CD4-positive, alpha-beta T cell (primary cell): ENCODE data around the gene NTN1. TPM values are rescaled to one million over a fixed set of nuclear protein-coding genes. Genes with fewer than 3 reads are reported as not detected.

Source experiments
- ATAC-seq: fragments of 200-7000 bp; cut with Tn5 transposase; one replicate; pipeline ENCODE4 v1.10.0; 2022; ENCODE audit warnings: mild to moderate bottlenecking; ENCODE audit not compliant: poor library complexity
- CTCF ChIA-PET: fragments of 350-600 bp; sonication (Branson Sonifier 250); formaldehyde crosslinking; loops from one replicate; lab custom pipeline; 2021; ENCODE audit warnings: antibody characterized with exemption, inconsistent platforms; lab: Charles Lee
- POLR2A ChIA-PET: fragments of 350-600 bp; sonication (Branson Sonifier 250); formaldehyde crosslinking; loops from one replicate; lab custom pipeline; 2021; ENCODE audit warnings: antibody characterized with exemption, inconsistent platforms; lab: Charles Lee
- DNase-seq, 14 experiments: peaks; one replicate each; pipeline ENCODE4 v3.0.0-alpha.2; 2013 to 2020; ENCODE audit warnings: mixed read lengths in 2 of 14
- H3K27ac ChIP-seq, 2 donors: one replicate each; pipeline versions ENCODE4 v1.5.1 to v1.7.0; 2013; ENCODE audit warnings: low read length in 2 of 2, low read depth in 1 of 2, mild to moderate bottlenecking in 1 of 2
- H3K27me3 ChIP-seq, 2 experiments: 1 replicate in 1 of 2; 2 replicates in 1 of 2; pipeline versions ENCODE4 v1.6.1 to v1.7.0; 2013; ENCODE audit warnings: low read length in 2 of 2, control low read depth in 1 of 2, mild to moderate bottlenecking in 1 of 2, moderate library complexity in 1 of 2; ENCODE audit not compliant: insufficient read depth in 2 of 2, control insufficient read depth in 1 of 2
- H3K36me3 ChIP-seq: one replicate; pipeline ENCODE4 v1.6.1; 2013; ENCODE audit warnings: low read length, control low read depth; ENCODE audit not compliant: insufficient read depth
- H3K4me1 ChIP-seq: one replicate; pipeline ENCODE4 v1.6.1; 2013; ENCODE audit warnings: low read length, control low read depth; ENCODE audit not compliant: insufficient read depth
- H3K4me3 ChIP-seq: one replicate; pipeline ENCODE4 v1.5.1; 2013; ENCODE audit warnings: mild to moderate bottlenecking, low read length, moderate library complexity
- H3K9me3 ChIP-seq, 2 experiments: 1 replicate in 1 of 2; 2 replicates in 1 of 2; pipeline versions ENCODE4 v1.6.1 to v1.7.0; 2013; ENCODE audit warnings: low read length in 2 of 2, mild to moderate bottlenecking in 2 of 2, control low read depth in 1 of 2, moderate library complexity in 1 of 2; ENCODE audit not compliant: control insufficient read depth in 1 of 2, insufficient read depth in 1 of 2
- H3K27ac Mint-ChIP-seq: one replicate; pipeline ENCODE4 v1.8.0; 2020; ENCODE audit warnings: mixed read lengths
- H3K27me3 Mint-ChIP-seq: one replicate; pipeline ENCODE4 v1.8.0; 2021; ENCODE audit warnings: mixed read lengths
- H3K36me3 Mint-ChIP-seq: one replicate; pipeline ENCODE4 v1.8.0; 2021; ENCODE audit warnings: low read depth, mixed read lengths
- H3K4me1 Mint-ChIP-seq: one replicate; pipeline ENCODE4 v1.8.0; 2021; ENCODE audit warnings: low read depth, mixed read lengths
- H3K4me3 Mint-ChIP-seq: one replicate; pipeline ENCODE4 v1.8.0; 2020; ENCODE audit warnings: mild to moderate bottlenecking, mixed read lengths
- H3K9me3 Mint-ChIP-seq: one replicate; pipeline ENCODE4 v1.8.0; 2020; ENCODE audit warnings: mixed read lengths
- CTCF ChIP-seq: fragments of 200-600 bp; IDR thresholded peaks from one replicate; pipeline ENCODE4 v1.8.0; 2022; ENCODE audit warnings: antibody characterized with exemption, mild to moderate bottlenecking
- intact Hi-C, 2 experiments: fragments of 100-400 bp; cut with DNase I in 1 of 2; cut with micrococcal nuclease in 1 of 2; formaldehyde crosslinking; loops; one replicate each; pipeline versions ENCODE4 v1.15.1 to v1.9.0; 2023 to 2025; cut with DNase I, micrococcal nuclease
- total RNA-seq, 174 experiments: library from RNA in 2 of 174; stranded (reverse) in 2 of 174; gene quantifications; one replicate each; pipeline ENCODE4 v1.2.3 and lab custom pipeline; 2021 to 2026

The NTN1 gene
- total RNA-seq, 2 experiments from 2014 or later = 0.08 to 0.14 TPM

DNA sequence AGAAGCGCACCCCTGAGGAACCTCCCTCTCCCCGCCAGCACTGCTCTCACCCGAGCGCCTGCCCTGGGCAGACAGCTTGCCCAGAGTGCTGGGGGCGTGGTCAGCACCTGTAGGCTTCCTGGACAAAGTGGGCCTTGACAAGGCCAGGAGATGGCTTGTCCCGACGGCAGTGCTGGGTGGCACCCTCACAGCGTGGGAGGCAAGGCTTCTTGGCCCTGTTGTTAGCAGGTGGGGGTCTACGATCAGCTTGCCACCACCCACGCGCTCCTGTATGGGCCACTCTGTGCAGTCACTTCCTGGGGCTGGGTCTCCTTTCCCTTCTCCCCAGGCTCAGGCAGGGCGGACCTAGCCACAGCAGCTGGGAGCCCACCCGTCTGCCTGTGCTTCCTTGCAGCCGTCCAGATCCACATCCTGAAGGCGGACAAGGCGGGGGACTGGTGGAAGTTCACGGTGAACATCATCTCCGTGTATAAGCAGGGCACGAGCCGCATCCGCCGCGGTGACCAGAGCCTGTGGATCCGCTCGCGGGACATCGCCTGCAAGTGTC, 218.0 kb downstream of the NTN1 start:
- DNase-seq (peak in 1 of 14 experiments; percentile 13), ATAC-seq (peak; percentile 15)
- H3K27ac ChIP-seq = no peak overlapping the region
- H3K4me3 Mint-ChIP-seq = peak overlapping the region; percentile 86
- no peaks in the 10 kb centered on the region for H3K27me3 ChIP-seq
- peaks cover 0 to 6% of the 10 kb centered on the region in 2 experiments for H3K9me3 ChIP-seq
- H3K9me3 Mint-ChIP-seq = no peaks in the 10 kb centered on the region
- CTCF ChIA-PET = no interaction called here
- TF ChIP-seq CTCF = no peak
- peaks cover 15% of the 10 kb centered on the region for H3K4me1 Mint-ChIP-seq
- no peaks in the 10 kb centered on the region for H3K36me3 ChIP-seq
- intact Hi-C loops = no loop called here
- peak overlapping the region; percentile 65 for H3K27ac Mint-ChIP-seq
- H3K36me3 Mint-ChIP-seq = no peaks in the 10 kb centered on the region
- H3K27me3 Mint-ChIP-seq = no peaks in the 10 kb centered on the region
- POLR2A ChIA-PET = interaction anchor here (1.0 to 2.7 kb wide), 2 partner anchors 9 to 14 kb away, joined by 3 to 11 read pairs; no protein-coding TSS in a partner anchor
- peak overlapping the region; percentile 67 for H3K4me3 ChIP-seq
- peaks cover 22% of the 10 kb centered on the region for H3K4me1 ChIP-seq

GRCh38 chr17:9239793-9240658, 218.7 kb downstream of the NTN1 start:
- no peak for TF ChIP-seq CTCF
- ATAC-seq (peak; percentile 91), DNase-seq (peak; percentile 47 to 87 (median 64))
- peak overlapping the region; percentile 67 for H3K4me3 ChIP-seq
- peaks cover 22% of the 10 kb centered on the region for H3K4me1 ChIP-seq
- H3K27me3 Mint-ChIP-seq = no peaks in the 10 kb centered on the region
- no peaks in the 10 kb centered on the region for H3K36me3 Mint-ChIP-seq
- peak overlapping the region in 1 of 2 donors; percentile 23 for H3K27ac ChIP-seq
- H3K9me3 Mint-ChIP-seq = no peaks in the 10 kb centered on the region
- H3K27ac Mint-ChIP-seq = peak overlapping the region; percentile 71
- H3K36me3 ChIP-seq = no peaks in the 10 kb centered on the region
- intact Hi-C loops = no loop called here
- H3K27me3 ChIP-seq = no peaks in the 10 kb centered on the region
- H3K4me1 Mint-ChIP-seq = peaks cover 15% of the 10 kb centered on the region
- POLR2A ChIA-PET = interaction anchor here (0.8 to 2.7 kb wide), 4 partner anchors 9 to 13 kb away, joined by 3 to 11 read pairs (median 5); no protein-coding TSS in a partner anchor
- H3K4me3 Mint-ChIP-seq = peak overlapping the region; percentile 86
- peaks cover 0 to 6% of the 10 kb centered on the region in 2 experiments for H3K9me3 ChIP-seq
- CTCF ChIA-PET = no interaction called here

DNA sequence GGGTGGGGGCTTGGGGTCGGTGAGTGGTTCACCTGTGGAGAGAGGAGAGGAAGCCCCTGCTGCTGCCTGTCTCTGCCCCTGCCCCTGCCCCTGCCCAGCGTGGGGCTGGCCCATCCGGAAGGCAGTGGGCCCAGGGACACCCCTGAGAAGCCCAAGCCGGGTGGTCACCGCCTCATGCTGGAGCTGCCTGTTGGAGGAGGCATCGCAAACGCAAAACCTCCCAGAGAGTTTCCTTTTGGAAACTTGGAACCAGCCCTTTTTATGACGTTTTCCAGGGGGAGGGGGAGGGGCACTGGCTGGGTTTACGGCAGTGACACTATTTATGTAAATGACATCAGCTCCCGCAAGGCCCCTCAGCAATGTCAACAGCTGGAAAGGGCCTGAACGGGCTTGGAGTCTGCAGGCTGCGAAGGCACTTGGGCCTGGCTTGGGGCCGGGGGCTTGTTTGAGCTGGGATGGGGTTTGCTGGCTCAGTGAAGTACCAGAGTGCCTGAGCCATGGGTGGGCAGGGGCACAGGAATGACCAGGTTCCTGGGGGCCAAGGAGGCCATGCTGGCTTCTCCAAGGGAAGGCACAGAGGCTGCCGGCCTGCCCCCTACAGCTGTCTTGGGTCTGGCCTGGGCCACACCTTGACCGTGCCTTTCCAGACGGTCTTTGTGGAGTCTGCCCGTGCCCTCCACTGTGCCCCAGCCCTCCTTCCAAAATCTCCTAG, 219.5 kb downstream of the NTN1 start:
- peaks cover 22% of the 10 kb centered on the region for H3K4me1 ChIP-seq
- H3K9me3 ChIP-seq = peaks cover 0 to 6% of the 10 kb centered on the region in 2 experiments
- ATAC-seq = no peak
- H3K9me3 Mint-ChIP-seq = no peaks in the 10 kb centered on the region
- H3K27me3 Mint-ChIP-seq = no peaks in the 10 kb centered on the region
- H3K36me3 ChIP-seq = no peaks in the 10 kb centered on the region
- POLR2A ChIA-PET = interaction anchor here (0.8 to 2.7 kb wide), 4 partner anchors 8 to 14 kb away, joined by 3 to 11 read pairs (median 5); no protein-coding TSS in a partner anchor
- H3K4me3 ChIP-seq = peak overlapping the region; percentile 57
- peak in 2 of 14 experiments; percentile 19 to 33 for DNase-seq
- no peaks in the 10 kb centered on the region for H3K36me3 Mint-ChIP-seq
- H3K4me1 Mint-ChIP-seq = peaks cover 15% of the 10 kb centered on the region
- H3K27me3 ChIP-seq = no peaks in the 10 kb centered on the region
- peak overlapping the region; percentile 77 for H3K4me3 Mint-ChIP-seq
- intact Hi-C loops = no loop called here
- no peak for TF ChIP-seq CTCF
- peak overlapping the region in 1 of 2 donors; percentile 23 for H3K27ac ChIP-seq
- H3K27ac Mint-ChIP-seq = peak overlapping the region; percentile 71
- CTCF ChIA-PET = no interaction called here
